GM19023 (cell line): ENCODE results near the gene MYO10.
A peak's percentile ranks its signal among the peaks of the same experiment; 100 is the strongest.

ENCODE experiments used
- ATAC-seq: cut with Tn5 transposase; IDR thresholded peaks from one replicate; pipeline ENCODE4 v1.9.1; 2021; ENCODE audit warnings: mild to moderate bottlenecking, moderate library complexity; ENCODE audit not compliant: unreplicated experiment

Gene MYO10

GRCh38 chr5:16943846-16944678 is 8.0 kb upstream of the MYO10 start:
- no peak for ATAC-seq

- ATAC-seq: no peak
These were observed 1.5 kb upstream of the MYO10 start for GRCh38 chr5:16937503-16938161.

- no peak for ATAC-seq
These were observed 926 bp upstream of the MYO10 start for GRCh38 chr5:16936989-16937438.

DNA sequence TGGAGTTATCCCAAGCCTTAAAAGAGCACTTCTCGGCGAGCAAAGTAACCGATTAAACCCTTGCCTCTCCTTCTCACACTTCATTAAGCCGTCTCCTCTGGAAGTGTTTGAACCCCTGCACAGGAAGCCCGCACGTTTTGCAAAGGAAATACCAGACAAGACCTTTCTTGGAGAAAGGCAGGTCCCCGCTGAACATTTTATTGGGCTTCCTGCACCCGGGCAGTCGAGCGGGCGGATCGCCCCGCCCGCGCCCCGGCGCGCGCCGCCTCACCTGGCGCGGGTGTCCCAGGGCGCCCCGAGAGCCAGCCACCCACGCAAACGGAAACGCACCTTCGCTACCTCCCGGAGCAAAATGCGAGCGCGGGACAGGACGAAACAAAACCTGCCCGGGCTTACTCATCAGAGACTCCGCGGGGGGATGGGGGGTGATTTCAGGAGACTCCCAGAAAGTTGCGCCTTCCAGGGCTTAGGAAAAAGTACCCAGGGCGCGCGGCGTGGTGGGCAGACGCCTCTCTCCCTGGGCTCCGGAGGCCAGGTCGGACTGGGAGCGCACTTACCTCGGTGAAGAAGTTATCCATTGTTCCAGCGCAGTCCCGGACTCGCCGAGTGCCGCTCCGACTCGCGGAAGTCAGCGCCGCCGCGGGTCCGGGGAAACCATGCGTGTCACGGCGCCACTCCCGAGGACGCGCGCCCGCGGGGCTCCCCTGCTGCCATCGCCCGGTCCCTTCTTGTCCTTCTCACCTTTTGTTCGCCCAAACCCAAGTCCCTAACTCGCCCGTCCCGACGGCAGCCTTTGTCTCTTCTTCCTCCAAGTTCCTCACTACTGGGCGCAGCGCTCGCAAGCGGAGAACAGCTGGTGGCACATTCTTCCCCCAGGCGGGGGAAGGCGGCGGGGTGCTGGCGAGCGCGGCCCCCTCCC is 598 bp downstream of the MYO10 start:
- ATAC-seq: peak; percentile 40

GRCh38 chr5:16934677-16935153 is 1.4 kb downstream of the MYO10 start:
- no peak for ATAC-seq

GRCh38 chr5:16934123-16934522 is 2.0 kb downstream of the MYO10 start:
- peak; percentile 61 for ATAC-seq

GRCh38 chr5:16933337-16933736 is 2.8 kb downstream of the MYO10 start:
- ATAC-seq: no peak

- ATAC-seq: no peak
These were observed 3.7 kb downstream of the MYO10 start for GRCh38 chr5:16932401-16932800.

- no peak for ATAC-seq
These were observed 4.6 kb downstream of the MYO10 start for GRCh38 chr5:16931334-16932110.

DNA sequence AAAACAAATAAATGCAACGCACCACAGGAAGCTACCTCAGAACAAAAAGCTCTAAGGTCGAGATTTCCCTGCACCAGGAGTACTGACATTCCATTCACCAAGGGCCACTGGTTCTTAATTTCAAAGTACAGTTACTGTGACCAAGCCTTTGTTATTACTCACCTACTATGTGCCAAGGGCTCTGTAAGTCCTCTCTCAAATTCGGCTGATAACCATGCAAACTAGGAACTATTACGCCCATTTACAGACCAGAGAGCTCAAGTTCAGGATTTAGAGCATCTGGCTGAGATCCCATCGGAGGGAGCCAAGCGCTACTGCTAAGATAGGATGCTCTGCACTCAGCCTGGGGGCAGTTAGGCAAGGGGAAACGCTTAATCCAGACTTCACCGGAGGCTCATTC is 5.6 kb downstream of the MYO10 start:
- ATAC-seq: no peak

- no peak for ATAC-seq
These were observed 6.3 kb downstream of the MYO10 start for GRCh38 chr5:16929831-16930230.

GRCh38 chr5:16929347-16929746 is 6.7 kb downstream of the MYO10 start:
- no peak for ATAC-seq

DNA sequence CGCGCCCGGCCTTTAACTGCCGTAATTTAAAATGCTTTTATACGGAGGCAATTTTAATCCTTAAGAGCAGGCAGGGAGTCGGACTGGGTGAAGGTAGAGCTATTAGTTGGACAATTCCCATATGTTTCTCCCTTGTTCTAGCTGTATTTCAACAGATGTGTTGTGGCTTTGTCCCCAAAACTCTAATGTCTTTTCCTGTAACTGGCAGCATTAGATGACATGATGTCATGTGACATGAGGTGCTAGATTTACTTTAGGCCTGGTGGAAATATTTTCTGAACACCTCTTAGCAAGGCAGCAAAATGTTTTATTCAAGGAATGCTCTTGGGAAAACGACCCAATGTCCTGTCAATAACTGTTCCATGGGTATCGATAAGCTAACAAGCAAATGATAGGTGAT is 8.5 kb downstream of the MYO10 start:
- ATAC-seq: no peak

- ATAC-seq: no peak
These were observed 9.7 kb downstream of the MYO10 start for GRCh38 chr5:16926417-16926816.

DNA sequence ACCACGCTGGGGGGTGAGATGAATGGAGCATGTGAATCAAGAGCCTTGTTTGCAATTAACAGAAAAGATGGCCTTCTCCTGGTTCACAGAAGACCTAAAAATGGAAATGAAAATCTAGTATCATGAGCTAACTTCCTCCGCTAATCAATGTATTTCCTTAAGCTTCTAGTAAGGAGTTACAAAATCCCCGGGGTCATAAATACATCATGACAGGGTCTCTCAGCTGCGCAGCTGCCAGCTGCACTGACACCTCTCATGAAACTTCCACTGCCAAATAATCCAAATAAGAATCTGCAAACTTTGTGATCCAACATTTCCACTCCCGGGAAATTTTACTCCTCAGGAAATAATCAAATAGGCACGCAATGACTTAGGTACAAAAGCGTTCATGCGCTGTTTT is 11.9 kb downstream of the MYO10 start:
- ATAC-seq: no peak

DNA sequence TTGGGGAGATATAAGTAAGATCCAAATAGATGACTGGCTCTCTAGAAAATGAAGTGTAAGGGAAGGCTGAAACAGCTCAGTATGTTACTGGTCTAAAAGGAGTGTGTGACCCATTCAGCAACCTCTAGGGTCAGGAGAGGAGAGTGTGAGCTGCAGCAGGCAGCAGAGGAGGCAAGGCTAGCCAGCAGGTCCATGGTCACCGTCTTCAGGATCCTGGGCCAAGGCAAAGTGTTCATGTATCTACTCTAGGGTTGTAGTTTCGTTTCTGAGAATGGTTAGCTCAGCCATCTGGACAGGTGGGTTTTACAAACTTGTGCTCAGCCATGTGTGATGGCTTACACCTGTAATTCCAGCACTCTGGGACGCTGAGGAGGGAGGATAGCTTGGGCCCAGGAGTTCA is 13.7 kb downstream of the MYO10 start:
- ATAC-seq: no peak

GRCh38 chr5:16921211-16921610 is 14.9 kb downstream of the MYO10 start:
- ATAC-seq: no peak

- ATAC-seq: no peak
These were observed 15.8 kb downstream of the MYO10 start for GRCh38 chr5:16920109-16920816.

- no peak for ATAC-seq
These were observed 17.0 kb downstream of the MYO10 start for GRCh38 chr5:16918891-16919671.
